A549 (cell line): ENCODE results near the gene HOXA7. TPM values are rescaled to one million over a fixed set of nuclear protein-coding genes. Genes with fewer than 3 reads are reported as not detected.

Source experiments
- ATAC-seq, 2 experiments: fragments of 200-7000 bp in 1 of 2; fragments of >200 bp in 1 of 2; cut with Nextera tagmentation in 1 of 2; cut with Tn5 transposase in 1 of 2; 3 replicates each; pipeline versions ENCODE4 v1.8.0 to v1.9.1; 2018 to 2020; ENCODE audit warnings: mild to moderate bottlenecking in 1 of 2, moderate library complexity in 1 of 2
- CTCF ChIA-PET: fragments of 300-600 bp; sonication (Branson Sonifier 250); formaldehyde crosslinking; extraction: SDS; loops from one replicate; lab custom pipeline; 2021; ENCODE audit warnings: antibody characterized with exemption, inconsistent platforms; lab: Yijun Ruan, JAX
- POLR2A ChIA-PET: fragments of 350-600 bp; formaldehyde crosslinking; extraction: SDS; loops from one replicate; lab custom pipeline; 2021; ENCODE audit warnings: antibody characterized with exemption, inconsistent platforms; lab: Yijun Ruan, JAX
- DNase-seq, 2 experiments: peaks; one replicate each; pipeline versions ENCODE4 v3.0.0 to v3.0.0-alpha.2; 2011 to 2016; ENCODE audit warnings: low read depth in 1 of 2, low spot score in 1 of 2
- FAIRE-seq: peaks from 2 replicates; lab custom pipeline; 2011; peaks lifted over from hg19 to GRCh38; lab: Jason Lieb, UNC
- H3K27ac ChIP-seq, 2 experiments: fragments of >200 bp; sonication (Bioruptor Twin); formaldehyde crosslinking; 3 replicates each; pipeline ENCODE4 v1.5.1; 2016 to 2017
- H3K4me1 ChIP-seq: fragments of >200 bp; sonication (Bioruptor Twin); formaldehyde crosslinking; 3 replicates; pipeline ENCODE4 v1.6.1; 2016
- H3K4me2 ChIP-seq: fragments of >200 bp; sonication (Bioruptor Twin); formaldehyde crosslinking; 3 replicates; pipeline ENCODE4 v1.6.1; 2016
- H3K4me3 ChIP-seq: fragments of >200 bp; sonication (Bioruptor Twin); formaldehyde crosslinking; 3 replicates; pipeline ENCODE4 v1.5.1; 2016
- H3K9me3 ChIP-seq: fragments of >200 bp; sonication (Bioruptor Twin); formaldehyde crosslinking; 3 replicates; pipeline ENCODE4 v1.6.1; 2016
- CBX8 ChIP-seq: fragments of 200-600 bp; sonication (generic); IDR thresholded peaks from 2 replicates; pipeline ENCODE4 v1.6.1; 2016
- CHD2 ChIP-seq: fragments of 150-350 bp; IDR thresholded peaks from 2 replicates; pipeline ENCODE4 v1.6.1; 2014; ENCODE audit warnings: low read length; ENCODE audit not compliant: partially characterized antibody
- CTCF ChIP-seq: fragments of >200 bp; sonication (Bioruptor Twin); formaldehyde crosslinking; IDR thresholded peaks from 3 replicates; pipeline ENCODE4 v1.5.1; 2016
- E2F6 ChIP-seq: IDR thresholded peaks from 2 replicates; pipeline ENCODE4 v1.6.1; 2012; ENCODE audit warnings: low read depth, borderline replicate concordance
- ELK1 ChIP-seq: fragments of 150-350 bp; IDR thresholded peaks from 2 replicates; pipeline ENCODE4 v1.6.1; 2014; ENCODE audit warnings: low read depth, mild to moderate bottlenecking, low read length
- FOSB ChIP-seq: fragments of 250-450 bp; sonication (Bioruptor Pico); IDR thresholded peaks from 2 replicates; pipeline ENCODE4 v1.5.0; 2020; ENCODE audit warnings: mild to moderate bottlenecking, moderate library complexity
- HDAC2 ChIP-seq: fragments of 200-600 bp; sonication (generic); IDR thresholded peaks from 2 replicates; pipeline ENCODE4 v1.6.1; 2016
- MAX ChIP-seq: IDR thresholded peaks from 2 replicates; pipeline ENCODE4 v1.6.1; 2012
- POLR2A ChIP-seq: IDR thresholded peaks from 2 replicates; pipeline ENCODE4 v1.6.1; 2012; ENCODE audit warnings: mild to moderate bottlenecking, low read length
- REST ChIP-seq: fragments of 200-600 bp; sonication (generic); IDR thresholded peaks from 2 replicates; pipeline ENCODE4 v1.6.1; 2016; ENCODE audit warnings: antibody characterized with exemption, mild to moderate bottlenecking, moderate library complexity
- SMC3 ChIP-seq: fragments of >200 bp; sonication (Bioruptor Twin); formaldehyde crosslinking; IDR thresholded peaks from 3 replicates; pipeline ENCODE4 v1.6.1; 2018; ENCODE audit warnings: inconsistent platforms
- USF2 ChIP-seq: fragments of 450-650 bp; IDR thresholded peaks from 2 replicates; pipeline ENCODE4 v1.6.1; 2014; ENCODE audit warnings: antibody characterized with exemption
- ZC3H11A ChIP-seq: fragments of 450-650 bp; IDR thresholded peaks from 2 replicates; pipeline ENCODE4 v1.6.1; 2014; ENCODE audit warnings: antibody characterized with exemption, mild to moderate bottlenecking
- ZFP36 ChIP-seq: fragments of 450-650 bp; IDR thresholded peaks from 2 replicates; pipeline ENCODE4 v1.6.1; 2014; ENCODE audit warnings: borderline replicate concordance; ENCODE audit not compliant: partially characterized antibody
- WGBS: methylation state at CpG from one replicate; pipeline ENCODE4 v1.1.6; 2017; ENCODE audit errors: missing lambda C conversion rate; 5-methylcytosine and 5-hydroxymethylcytosine counted together
- polyA plus RNA-seq, 4 experiments: library from polyadenylated mRNA; depleted of rRNA in 3 of 4; stranded (reverse); fragments of >200 nt; fragmentation: RNase III in 1 of 4; extraction: RNeasy Plus Mini Kit Qiagen cat#74134 plus additional on column Dnase treatment in 1 of 4; gene quantifications; 2 replicates in 3 of 4; 3 replicates in 1 of 4; pipeline ENCODE4 v1.2.3, GENCODE V29; 2011 to 2017

Gene HOXA7
- polyA plus RNA-seq, 2 of the 4 experiments (the other 2 are of a cell fraction) = 4.1 to 4.8 TPM

- H3K27ac ChIP-seq = peak within 1 kb of the TSS; percentile 82 to 95
- POLR2A ChIA-PET = interaction anchor here (0.7 to 2.2 kb wide), 6 partner anchors 8 to 266 kb away, joined by 3 to 13 read pairs (median 5); partner anchors contain the start of gene SKAP2
- 56% methylated on average over 34 of the region's 67 CpGs for WGBS
Observed at GRCh38 chr7:27130540-27131389, 25.7 kb downstream of the HOXA7 start, which contains the start of gene HOXA4. Gene HOXA4 (minus strand): TSS chr7:27130757. CDS start chr7:27130733, 24 bp downstream.

GRCh38 chr7:27129729-27130539 lies 26.5 kb downstream of the HOXA7 start:
- Histone ChIP-seq H3K4me2 (peak overlapping the region; percentile 63), H3K4me1 (peaks cover 23% of the 10 kb centered on the region), H3K27ac (peak overlapping the region; percentile 82 to 95), H3K9me3 (no peaks in the 10 kb centered on the region), H3K4me3 (peak overlapping the region; percentile 54)
- TF ChIP-seq FOSB (CRISPR knock-in tag) (no peak), SMC3 (0 out of 3 replicates have a peak, but pooled peaks have one; percentile 15), CTCF (peak; percentile 31)
- FAIRE-seq (no peak), ATAC-seq (peak; percentile 26 to 74), DNase-seq (no peak)
- 78% methylated on average over 42 of the region's 72 CpGs for WGBS
- POLR2A ChIA-PET = interaction anchor here (0.7 to 2.2 kb wide), 5 partner anchors 7 to 265 kb away, joined by 3 to 13 read pairs (median 6); partner anchors contain the start of gene SKAP2
- CTCF ChIA-PET = interaction anchor here (0.7 to 3.8 kb wide), 7 partner anchors 8 to 450 kb away, joined by 3 to 22 read pairs (median 3); partner anchors contain the start of gene HOXA5

More at GRCh38 chr7:27130540-27131389, 25.7 kb downstream of the HOXA7 start, which contains the start of gene HOXA4:
- DNase-seq (peak in 1 of 2 experiments; percentile 84), FAIRE-seq (no peak), ATAC-seq (peak; percentile 87 to 88)
- no peaks in the 10 kb centered on the region for H3K9me3 ChIP-seq
- TF ChIP-seq MAX (peak; percentile 56), E2F6 (peak; percentile 84), USF2 (peak; percentile 93), HDAC2 (no peak), POLR2A (peak; percentile 17; the same call in 1 of the 2 replicates), CHD2 (peak; percentile 74)
- peaks cover 31% of the 10 kb centered on the region for H3K4me1 ChIP-seq
- peak within 1 kb of the TSS; percentile 54 for H3K4me3 ChIP-seq
- CTCF ChIA-PET = interaction anchor here (0.5 to 3.8 kb wide), 14 partner anchors 9 to 451 kb away, joined by 3 to 22 read pairs (median 3); partner anchors contain the start of gene HOXA5
- peak within 1 kb of the TSS; percentile 63 for H3K4me2 ChIP-seq

GRCh38 chr7:27128776-27129728 lies 27.4 kb downstream of the HOXA7 start:
- H3K4me1 ChIP-seq = peaks cover 14% of the 10 kb centered on the region; the same call in 2 of the 3 replicates
- FAIRE-seq = no peak
- peak overlapping the region in 1 of 2 experiments; percentile 95; a peak in 4 of 6 replicates for H3K27ac ChIP-seq
- peak overlapping the region; percentile 54; the same call in 1 of the 3 replicates for H3K4me3 ChIP-seq
- ChIA-PET POLR2A (no interaction called here), CTCF (interaction anchor here (1.0 to 3.8 kb wide), 4 partner anchors 9 to 1236 kb away, joined by 3 to 22 read pairs (median 4); partner anchors contain the start of gene HOXA5)
- 89% methylated on average over 28 of the region's 28 CpGs for WGBS
- peak overlapping the region; percentile 63 for H3K4me2 ChIP-seq
- DNase-seq = no peak
- ATAC-seq = no peak
- no peaks in the 10 kb centered on the region for H3K9me3 ChIP-seq
- TF ChIP-seq ZC3H11A (no peak), ZFP36 (no peak), ELK1 (no peak), REST (no peak), CBX8 (no peak), CTCF (no peak)
